NCI-H128 (cell line): ENCODE results near the gene GAS6.

Experiments used
- DNase-seq: peaks from one replicate; lab custom pipeline; 2025; ENCODE audit not compliant: unreplicated experiment; lab: John Stamatoyannopoulos, UW

GAS6 gene

DNA sequence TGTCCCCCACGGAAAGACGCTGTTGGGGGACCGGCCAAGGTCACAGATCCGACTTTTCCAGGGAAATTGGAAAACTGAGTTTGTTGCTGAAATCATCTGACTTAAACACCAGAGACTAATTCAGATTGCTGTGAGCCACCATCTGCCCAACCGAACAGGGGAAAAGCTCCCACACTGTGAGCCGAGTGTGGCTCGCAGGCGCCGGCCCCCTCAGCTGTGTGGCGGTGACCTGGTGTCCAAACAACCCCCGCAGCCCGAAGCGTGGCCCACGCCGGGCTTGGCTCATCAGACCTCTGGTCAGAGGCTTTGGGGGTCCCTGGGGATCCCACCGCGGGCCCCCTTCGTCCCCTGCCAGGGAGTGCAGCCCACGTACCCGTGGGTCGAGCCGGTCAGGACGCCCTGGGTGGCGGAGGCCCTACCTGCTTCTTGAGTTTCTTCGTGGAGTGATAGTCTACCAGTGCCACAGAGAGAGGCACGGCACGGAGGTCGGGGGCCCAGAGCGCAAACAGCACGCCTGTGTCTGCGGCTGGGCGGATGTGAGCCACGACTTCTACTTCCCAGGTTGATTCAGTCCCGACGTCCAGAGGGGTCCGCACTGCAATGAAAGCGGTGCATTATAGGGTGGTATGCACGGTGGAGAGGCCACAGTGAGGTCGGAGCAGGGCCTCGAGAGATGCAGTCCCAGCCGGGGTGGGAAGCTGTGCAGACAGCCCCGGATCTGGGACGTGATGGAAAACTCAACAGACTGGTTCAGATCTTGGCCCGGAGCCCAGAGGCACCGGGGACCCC lies 40.7 kb downstream of the GAS6 start:
- DNase-seq = no peak

DNA sequence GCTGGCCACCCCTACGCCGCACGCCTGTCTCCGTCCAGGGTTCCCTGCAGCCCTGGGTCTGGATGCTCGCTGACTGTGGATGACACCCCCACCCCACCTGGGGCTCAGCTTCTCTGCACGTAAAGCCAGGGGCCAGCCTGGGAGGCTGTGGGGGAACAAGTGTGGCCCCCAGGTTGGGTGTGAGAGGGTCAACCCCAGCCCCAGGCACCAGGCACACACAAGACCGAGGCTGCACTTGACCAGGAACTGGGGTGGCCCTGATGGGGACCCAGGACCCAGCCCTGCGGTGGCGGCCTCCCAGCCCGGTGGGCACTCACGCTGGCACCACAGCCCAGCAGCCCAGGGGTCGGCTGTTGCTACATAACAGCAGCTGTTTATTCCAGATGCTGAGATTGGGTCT lies 41.6 kb downstream of the GAS6 start:
- no peak for DNase-seq

DNA sequence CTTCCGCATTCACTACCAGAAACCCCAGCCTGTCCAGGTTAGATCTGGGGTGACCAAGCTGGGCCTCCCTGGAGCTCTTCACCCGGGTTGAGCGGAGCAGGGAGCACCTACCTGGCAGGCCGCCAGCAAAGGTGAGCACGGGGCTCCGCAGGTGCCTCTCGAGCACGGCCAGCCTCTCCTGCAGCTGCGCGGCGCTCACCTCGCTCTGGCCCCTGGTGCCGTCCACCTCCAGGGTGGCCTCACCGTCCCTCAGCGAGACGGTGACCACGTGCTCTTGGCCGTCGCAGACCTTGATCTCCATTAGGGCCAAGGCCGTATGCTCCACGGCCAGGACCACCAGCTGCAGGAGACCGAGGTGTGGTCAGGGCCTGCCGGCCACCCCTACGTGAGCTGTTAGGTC lies 42.0 kb downstream of the GAS6 start:
- no peak for DNase-seq

DNA sequence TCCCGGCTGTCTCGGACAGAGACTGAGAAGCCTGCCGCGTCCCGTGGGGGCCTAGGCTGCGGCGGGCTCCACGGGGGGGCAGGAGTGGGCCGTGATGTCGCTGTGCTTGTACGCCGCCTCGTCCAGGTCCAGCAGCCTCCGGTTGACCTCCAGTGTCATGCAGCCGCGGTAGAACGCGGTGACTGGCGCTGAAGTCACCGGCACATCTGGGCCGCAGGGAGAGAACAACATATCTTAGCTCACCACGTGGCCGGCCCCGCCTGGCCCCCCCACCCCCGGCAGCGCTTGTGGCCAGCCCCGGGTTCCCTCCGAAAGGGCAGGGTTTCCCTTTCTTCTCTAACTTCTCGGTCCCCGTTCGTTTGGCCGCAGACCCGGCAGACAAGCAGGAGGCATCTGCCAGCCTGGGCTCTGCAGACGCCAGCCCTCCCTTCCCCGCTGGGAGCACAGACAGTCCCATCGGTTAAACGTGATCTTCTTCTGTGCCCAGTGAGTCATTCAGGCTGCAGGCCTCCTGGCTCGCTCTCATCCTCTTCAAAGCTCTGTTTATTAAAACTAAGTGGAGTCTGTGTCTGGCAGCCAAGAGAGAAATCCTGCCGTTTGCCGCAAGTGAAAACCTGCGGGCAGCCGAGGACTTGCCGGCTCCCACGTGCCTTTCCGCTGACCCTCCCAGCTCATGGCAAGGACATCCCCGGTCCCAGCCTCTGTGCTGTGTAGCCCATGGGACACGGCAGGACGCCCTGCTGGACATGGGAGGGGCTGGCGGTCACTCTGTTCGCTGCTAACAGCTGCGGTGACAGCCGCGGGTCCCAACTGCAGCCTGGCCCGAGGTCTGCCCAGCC lies 42.8 kb downstream of the GAS6 start:
- DNase-seq = peak; percentile 59

DNA sequence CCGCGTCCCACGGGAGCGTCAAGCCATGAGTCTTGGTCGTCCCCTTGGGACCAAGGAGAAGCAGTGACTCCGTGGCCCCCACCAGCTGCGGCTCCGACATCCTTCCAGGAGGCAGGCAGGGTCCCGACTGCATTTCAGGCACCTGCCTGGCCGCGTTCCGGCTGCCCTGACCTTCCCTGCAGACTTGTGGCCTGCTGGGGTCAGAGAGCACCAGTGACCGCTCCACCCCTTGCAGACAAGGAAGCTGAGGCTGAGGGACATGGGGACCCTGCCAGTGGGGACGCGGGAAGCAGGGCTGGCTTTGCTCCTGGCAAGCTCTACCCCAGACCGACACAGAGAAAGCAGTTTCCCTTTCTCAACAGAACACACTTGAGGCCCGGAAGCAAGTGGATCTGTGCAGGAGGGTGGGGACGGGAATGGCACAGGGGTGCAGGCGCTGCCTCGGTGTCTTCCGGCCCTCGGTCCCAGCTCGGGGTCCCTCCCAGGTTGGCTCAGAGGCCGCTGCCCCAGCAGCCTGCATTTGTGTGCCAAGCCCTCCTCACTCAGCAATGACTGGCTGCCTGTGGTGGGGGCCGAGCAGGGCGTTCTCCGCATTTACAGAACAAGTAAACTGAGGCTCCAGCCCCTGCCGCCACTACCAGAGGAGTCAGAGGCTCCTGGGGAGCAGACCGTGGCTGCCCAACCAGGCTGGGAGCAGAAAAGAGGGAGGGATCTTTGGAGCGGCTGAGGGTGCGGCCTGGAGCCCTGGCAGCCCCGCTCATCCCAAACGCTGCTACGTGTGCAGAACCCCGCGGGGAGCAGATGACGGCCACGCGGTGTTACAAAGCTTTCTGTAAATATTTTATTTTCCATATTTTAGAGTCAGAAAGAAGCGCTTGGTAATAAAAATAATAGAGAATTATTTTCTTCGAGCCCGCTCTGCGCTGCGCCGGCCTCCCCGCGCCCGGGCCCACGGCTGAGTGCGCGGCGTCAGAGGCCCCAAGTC lies 43.9 kb downstream of the GAS6 start:
- DNase-seq = no peak

DNA sequence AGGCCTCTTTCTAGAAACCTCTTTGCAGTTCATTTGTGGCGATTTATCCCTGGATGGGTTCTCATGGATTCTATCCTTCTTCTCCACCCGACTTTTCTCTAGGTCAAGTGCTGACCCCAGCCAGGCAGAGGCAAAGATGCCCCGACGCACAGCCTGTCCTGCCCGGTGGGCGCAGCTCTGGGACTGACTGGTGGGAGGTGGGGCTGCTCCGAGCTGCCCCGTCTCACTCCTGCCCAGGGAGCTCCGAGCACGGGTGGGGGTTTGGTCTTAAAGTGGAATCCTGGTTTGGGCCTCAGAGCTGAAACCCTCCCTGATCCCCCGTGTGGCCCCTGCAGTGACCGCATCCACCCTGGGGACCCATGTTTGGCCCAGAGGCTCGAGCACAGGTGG lies 44.5 kb downstream of the GAS6 start:
- no peak for DNase-seq

DNA sequence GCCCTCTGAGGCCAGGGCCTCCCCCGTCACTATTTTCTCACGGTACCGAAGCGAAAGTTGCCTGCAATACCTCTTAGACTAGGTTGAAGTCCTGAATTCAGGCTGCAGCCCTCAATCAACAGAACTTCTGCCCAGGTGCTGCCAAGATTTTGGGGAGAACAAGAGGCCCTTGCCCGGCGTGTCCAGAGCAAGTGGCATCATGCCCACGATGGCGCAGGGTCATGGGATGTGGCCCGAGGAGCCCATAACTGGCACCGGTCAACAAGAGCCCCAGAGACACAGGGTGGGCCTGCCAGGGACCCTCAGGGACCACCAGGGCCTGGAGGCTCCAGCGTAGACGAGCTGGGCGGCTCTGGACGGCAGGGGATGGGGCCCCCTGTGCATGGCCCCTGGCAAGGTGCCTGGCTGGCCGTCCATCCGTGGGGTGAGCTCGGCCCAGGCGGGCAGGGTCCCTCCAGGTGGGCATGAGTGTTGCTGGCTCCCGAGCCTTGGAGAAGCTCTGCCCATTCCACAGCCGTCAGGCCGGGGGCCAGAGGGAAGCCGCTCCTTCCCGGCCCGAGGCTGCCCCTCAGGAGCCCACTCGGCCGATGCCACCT lies 45.1 kb downstream of the GAS6 start:
- DNase-seq = no peak

DNA sequence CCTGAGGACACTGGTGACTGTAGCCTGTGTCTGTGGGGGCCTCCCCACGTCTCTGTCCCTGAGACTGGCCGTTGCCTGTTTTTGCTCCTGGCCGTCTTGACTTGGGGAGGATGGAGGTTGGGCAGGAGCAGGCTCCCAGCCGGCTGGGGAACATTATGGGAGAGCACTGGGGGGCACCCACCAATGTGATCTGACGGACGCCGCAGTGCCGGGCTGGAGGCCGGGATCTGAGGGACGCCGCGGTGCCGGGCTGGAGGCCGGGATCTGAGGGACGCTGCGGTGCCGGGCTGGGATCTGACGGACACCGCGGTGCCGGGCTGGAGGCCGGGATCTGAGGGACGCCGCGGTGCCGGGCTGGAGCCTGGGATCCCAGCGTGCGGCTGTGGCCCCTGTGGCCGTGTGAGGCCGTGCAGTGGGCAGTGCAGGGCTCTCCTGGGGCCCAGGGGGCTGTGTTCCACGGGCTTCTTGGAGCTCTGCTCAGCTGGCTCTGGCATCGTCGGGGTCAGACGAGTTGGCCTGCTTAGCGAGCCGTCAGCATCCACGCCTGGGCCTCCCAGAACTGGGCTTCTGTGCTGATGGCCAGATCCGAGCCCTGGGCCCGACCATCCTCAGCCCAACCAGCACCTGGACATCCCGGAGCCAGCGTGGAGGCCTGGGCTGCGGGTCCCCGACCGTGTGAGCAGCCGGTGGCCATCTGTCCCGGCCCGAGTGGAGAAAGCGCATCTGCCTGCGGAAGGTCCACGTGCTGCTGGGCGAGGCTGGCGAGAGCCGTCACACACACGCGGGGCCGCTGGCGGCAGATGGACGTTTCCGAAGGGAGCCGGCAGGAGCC lies 45.8 kb downstream of the GAS6 start:
- no peak for DNase-seq

DNA sequence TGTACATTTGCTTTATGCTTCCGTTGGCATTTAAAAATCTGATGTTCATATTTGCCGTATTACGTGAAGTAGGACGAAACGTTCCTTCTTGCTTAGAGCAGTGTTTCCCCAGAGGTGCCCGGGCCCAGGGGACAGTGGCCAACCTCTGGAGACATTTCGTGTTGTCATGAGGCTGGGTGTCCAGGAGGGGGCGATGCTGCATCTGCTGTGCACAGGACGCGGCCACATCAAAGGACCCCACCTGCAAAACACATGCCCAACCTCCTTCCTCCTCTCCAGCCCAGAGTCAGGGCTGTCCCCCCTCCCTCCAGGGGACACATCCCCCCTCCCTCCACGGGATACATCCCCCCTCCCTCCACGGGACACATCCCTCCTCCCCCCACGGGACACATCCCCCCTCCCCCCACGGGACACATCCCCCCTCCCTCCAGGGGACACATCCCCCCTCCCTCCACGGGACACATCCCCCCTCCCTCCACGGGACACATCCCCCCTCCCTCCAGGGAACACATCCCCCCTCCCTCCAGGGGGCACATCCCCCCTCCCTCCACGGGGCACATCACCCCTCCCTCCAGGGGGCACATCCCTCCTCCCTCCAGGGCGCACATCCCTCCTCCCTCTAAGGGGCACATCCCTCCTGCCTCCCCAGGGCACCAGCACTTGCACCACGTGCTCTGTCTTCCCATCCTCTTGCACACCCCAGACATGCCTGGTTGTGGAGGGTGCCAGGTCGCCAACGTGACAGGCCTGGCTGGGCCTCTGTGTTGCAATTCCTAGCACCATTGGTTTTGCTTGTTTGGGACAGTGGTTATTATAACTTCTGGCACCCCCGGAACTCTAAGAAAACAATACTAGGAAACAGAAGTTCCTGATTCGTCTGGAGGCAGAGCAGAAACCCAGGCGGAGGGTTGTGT lies 46.7 kb downstream of the GAS6 start:
- peak; percentile 53 for DNase-seq

DNA sequence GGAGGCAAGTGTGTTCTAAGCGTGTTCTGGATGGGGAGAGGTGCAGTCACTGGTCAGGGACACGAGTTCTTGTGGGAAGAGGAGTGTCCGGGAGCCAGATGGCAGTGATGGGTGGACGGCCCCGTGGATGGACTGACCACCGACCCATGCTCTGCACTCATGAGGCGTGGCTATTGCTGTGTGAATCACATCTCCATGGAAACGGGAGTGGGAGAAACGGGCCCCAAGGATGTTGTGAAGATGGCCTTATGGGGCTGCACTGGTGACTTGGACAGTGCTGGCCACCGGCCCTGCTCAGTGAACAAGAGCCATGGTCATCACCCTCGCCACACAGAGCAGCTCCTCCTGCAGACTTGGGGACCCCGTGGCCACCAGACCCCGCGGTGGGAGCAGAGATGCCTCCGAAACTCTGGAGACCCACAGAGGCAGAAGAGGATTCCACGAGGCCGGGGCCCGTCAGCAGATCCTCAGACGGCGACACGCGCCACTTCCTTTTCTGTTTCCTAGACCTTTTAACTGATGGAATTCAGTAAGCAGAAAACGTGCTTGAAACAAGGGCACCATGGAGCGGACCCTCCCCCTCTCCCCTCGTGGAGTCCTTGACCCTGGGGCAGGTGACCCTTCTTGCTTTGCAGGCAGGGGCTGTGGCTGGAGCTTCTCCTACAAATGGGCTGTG lies 47.5 kb downstream of the GAS6 start:
- no peak for DNase-seq

DNA sequence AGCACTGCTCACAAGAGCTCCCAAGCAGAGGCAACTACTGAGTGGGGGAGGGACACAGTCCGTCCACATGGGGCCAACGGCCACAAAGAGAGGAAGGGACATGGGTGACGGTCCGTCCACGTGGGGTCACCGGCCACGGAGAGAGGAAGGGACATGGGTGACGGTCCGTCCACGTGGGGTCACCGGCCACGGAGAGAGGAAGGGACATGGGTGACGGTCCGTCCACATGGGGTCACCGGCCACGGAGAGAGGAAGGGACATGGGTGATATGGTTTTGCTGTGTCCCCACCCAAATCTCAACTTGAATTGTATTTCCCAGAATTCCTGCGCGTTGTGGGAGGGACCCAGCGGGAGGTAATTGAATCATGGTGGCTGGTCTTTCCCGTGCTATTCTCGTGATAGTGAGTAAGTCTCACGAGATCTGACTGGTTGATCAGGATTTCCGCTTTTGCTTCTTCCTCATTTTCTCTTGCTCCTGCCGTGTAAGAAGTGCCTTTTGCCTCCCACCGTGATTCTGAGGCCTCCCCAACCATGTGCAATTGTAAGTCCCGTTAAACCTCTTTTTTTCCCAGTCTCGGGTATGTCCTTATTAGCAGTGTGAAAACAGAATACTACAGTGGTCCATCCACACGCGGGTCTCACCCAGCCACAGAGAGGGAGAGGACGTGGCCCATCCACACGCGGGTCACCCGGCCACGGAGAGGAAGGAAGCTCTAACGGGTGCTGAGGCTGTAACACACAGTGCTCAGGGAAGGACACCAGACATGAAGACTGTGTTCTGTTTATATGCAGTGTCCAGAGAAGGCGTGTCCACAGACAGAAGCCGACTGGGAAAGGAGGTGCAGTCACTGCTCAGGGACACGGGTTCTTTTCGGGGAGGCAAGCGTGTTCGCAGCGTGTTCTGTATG lies 48.5 kb downstream of the GAS6 start:
- DNase-seq = no peak

DNA sequence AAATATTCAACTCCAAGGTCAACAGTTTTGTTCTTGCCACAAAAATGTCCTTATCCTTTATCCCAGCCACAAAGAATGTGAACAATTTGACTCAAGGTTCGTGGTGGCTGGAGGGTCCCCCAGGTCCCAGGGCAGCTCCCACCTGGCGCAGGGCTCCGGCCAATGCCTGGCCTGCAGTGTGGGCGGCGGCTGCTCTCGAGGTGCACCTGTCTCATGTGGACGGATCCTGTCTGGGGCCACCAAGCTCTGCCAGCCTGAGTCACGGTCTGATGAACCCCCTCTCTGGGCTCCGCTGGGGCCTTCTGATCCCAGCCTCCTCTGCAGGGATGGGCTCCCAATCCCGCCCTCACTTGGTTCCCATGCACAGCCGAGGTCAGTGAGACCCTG lies 49.4 kb downstream of the GAS6 start:
- no peak for DNase-seq

DNA sequence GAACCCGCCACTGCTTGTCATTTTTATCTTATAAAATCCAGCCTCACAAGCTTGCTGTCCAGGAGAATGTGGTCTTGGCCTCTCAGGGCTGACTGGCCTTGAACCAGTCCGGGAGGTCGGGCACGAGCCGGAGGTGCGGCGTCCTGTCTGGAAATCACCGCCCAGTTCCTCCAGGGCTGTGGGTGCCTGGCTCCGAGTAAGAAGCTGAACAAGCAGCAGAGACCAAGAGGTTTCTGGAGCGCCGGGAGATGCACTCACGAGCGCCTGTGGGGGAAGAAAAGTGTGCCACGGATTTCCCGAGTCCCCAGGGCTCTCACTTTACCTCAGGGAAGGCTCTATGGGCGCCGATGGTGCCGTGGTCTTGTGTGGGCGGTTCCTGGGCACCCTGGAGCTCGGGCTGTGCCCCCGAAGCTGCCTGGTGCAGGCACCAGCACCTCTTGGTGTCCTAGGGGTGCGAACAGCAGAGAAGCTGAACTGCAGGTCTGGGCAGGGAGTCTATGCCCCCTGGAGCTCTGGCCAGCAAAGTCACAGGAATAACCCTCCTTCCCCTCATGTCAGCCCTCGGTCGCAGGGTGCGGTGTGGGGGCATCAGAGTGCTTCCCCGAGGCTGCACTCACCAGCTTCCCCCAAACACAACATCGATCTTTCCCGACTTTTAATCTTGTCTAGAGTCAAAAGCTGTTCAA lies 50.0 kb downstream of the GAS6 start:
- DNase-seq = no peak

DNA sequence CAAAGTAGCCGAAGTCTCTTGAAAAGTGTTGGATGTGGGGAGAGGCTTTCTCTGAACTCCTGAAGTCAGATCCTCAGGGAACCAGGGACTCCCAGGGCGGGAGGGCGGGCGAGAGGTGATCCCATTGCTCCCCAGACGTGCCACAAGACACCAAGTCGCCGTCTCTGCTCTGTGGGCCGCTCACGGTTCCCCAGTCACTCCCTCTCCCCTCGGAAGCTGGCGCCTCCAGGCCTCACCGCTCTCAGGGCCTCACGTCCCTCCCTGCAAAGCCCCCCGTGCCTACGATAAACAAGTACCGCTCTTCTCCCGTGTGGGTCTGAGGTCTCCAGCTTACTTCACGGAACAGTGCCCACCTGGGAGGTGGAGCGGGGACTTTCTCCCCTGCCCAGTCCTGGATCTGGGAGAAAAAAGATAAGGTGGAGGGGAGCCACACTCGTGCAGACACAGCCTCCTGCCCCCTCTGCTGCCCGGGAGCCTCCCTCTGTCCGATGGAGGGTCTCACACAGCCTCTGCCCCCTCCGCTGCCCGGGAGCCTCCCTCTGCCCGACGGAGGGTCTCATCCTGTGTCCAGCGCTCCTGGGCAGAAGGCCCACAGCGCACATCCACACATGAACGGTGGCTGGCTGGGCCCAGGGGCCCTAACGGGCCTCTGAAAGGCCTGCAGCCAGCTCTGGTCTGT lies 50.7 kb downstream of the GAS6 start:
- DNase-seq = no peak

DNA sequence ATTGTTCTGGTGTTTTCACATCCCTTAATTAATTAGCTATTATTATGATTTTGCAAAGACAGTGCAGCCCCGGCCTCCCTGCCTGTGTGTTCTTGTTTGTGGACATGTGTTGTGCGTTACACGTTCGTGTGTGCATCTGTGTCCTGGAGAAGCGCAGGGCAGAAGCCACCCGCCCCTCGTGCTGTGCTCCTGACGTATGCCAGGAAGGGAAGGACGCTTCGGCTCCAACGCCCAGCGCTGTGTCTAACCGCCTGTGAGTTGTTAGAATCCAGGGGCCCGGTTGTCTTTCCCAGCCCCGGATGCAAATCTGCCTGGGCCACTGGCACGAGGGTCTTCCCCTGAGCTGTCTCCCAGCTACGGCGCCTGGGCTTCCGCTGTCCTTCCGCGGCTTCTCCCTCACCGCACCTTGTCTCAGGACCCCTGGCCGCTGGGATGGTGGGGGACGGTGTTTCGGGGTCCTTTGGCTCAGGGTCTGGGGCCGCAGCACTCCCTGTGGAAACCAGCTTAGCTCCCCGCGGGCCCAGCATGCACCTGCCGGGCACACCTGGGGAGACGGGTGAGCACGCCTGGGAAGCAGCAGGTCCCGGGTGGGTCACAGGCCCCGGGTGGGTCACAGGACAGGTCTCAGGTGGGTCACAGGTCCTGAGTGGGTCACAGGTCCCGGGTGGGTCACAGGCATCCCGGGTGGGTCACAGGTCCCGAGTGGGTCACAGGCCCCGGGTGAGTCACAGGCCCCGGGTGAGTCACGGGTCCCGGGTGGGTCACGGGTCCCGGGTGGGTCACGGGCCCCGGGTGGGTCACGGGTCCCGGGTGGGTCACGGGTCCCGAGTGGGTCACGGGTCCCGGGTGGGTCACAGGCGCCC lies 51.5 kb downstream of the GAS6 start:
- no peak for DNase-seq
